GM12878 (cell line): ENCODE measurements around the gene ALDOB. TPM values are rescaled to one million over a fixed set of nuclear protein-coding genes. Genes with fewer than 3 reads are reported as not detected.

Experiments used
- ATAC-seq: fragments of 200-7000 bp; cut with Tn5 transposase; 3 replicates; pipeline ENCODE4 v1.9.1; 2020; ENCODE audit warnings: mild to moderate bottlenecking, moderate library complexity
- Bru-seq: library from RNA; stranded (reverse); fragments of 400-500 nt; gene quantifications from one replicate; lab custom pipeline; 2021; lab: Mats Ljungman, UMichigan
- BruChase-seq, 2 experiments: library from RNA; stranded (reverse); fragments of 400-500 nt; gene quantifications; one replicate each; lab custom pipeline; 2021; lab: Mats Ljungman, UMichigan
- BruUV-seq: library from RNA; stranded (reverse); fragments of 400-500 nt; replicated peaks from 2 replicates; lab custom pipeline; 2021; lab: Mats Ljungman, UMichigan
- CTCF ChIA-PET: fragments of 300-600 bp; sonication (Branson Sonifier 250); formaldehyde crosslinking; extraction: SDS; loops from one replicate; lab custom pipeline; 2021; ENCODE audit warnings: inconsistent platforms; lab: Yijun Ruan, JAX
- POLR2A ChIA-PET: fragments of 350-600 bp; formaldehyde crosslinking; extraction: SDS; loops from one replicate; lab custom pipeline; 2021; ENCODE audit warnings: inconsistent platforms; lab: Charles Lee
- RAD21 ChIA-PET: fragments of 300-600 bp; sonication (Branson Sonifier 250); formaldehyde crosslinking; loops from one replicate; lab custom pipeline; 2023; ENCODE audit warnings: antibody characterized with exemption; ENCODE audit not compliant: unreplicated experiment; lab: Charles Lee
- SMC1A ChIA-PET: fragments of 300-600 bp; sonication (Branson Sonifier 250); formaldehyde crosslinking; loops from one replicate; lab custom pipeline; 2023; ENCODE audit not compliant: unreplicated experiment, uncharacterized antibody; lab: Charles Lee
- DNase-seq: peaks from one replicate; pipeline ENCODE4 v3.0.0-alpha.2; 2011; ENCODE audit warnings: low read depth, low spot score
- FAIRE-seq: peaks from 3 replicates; lab custom pipeline; 2011; peaks lifted over from hg19 to GRCh38; lab: Jason Lieb, UNC
- H2AFZ ChIP-seq: 2 replicates; pipeline ENCODE4 v1.6.0; 2011; ENCODE audit warnings: low read depth, low read length, control low read depth; ENCODE audit not compliant: control insufficient read depth
- H3K27ac ChIP-seq: 2 replicates; pipeline ENCODE4 v1.5.1; 2011; ENCODE audit warnings: control low read depth; ENCODE audit not compliant: control insufficient read depth, insufficient read depth
- H3K27me3 ChIP-seq, 2 experiments: replicated peaks in 1 of 2; 2 replicates each; pipeline versions ENCODE4 v1.6.0 to v1.6.1; 2011; ENCODE audit warnings: low read length in 1 of 2; ENCODE audit not compliant: control insufficient read depth in 2 of 2, insufficient read depth in 2 of 2
- H3K36me3 ChIP-seq, 2 experiments: 2 replicates each; pipeline ENCODE4 v1.5.1; 2011; ENCODE audit warnings: low read length in 1 of 2; ENCODE audit not compliant: control insufficient read depth in 2 of 2, insufficient read depth in 2 of 2
- H3K4me1 ChIP-seq: 2 replicates; pipeline ENCODE4 v1.6.1; 2011; ENCODE audit warnings: mild to moderate bottlenecking, low read length, moderate library complexity, mixed read lengths; ENCODE audit not compliant: control insufficient read depth, insufficient read depth
- H3K4me2 ChIP-seq: 2 replicates; pipeline ENCODE4 v1.6.0; 2011; ENCODE audit warnings: control low read depth; ENCODE audit not compliant: control insufficient read depth, insufficient read depth
- H3K4me3 ChIP-seq: fragments of 200-600 bp; sonication (generic); 2 replicates; pipeline ENCODE4 v1.5.1; 2016
- H3K79me2 ChIP-seq: 2 replicates; pipeline ENCODE4 v1.6.0; 2011; ENCODE audit warnings: low read length; ENCODE audit not compliant: control insufficient read depth, insufficient read depth
- H3K9ac ChIP-seq: 2 replicates; pipeline ENCODE4 v1.8.0; 2011; ENCODE audit warnings: low read length, control low read depth, mixed read lengths; ENCODE audit not compliant: control insufficient read depth, insufficient read depth
- H3K9me3 ChIP-seq: replicated peaks from 3 replicates; pipeline ENCODE4 v1.5.1; 2011; ENCODE audit warnings: mild to moderate bottlenecking, low read length; ENCODE audit not compliant: control insufficient read depth, insufficient read depth
- H4K20me1 ChIP-seq: 2 replicates; pipeline ENCODE4 v1.6.0; 2011; ENCODE audit not compliant: control insufficient read depth, insufficient read depth
- ATF7 ChIP-seq: fragments of 450-650 bp; IDR thresholded peaks from 2 replicates; pipeline ENCODE4 v1.6.1; 2016; ENCODE audit warnings: low read depth, mild to moderate bottlenecking
- CREB1 ChIP-seq: IDR thresholded peaks from 2 replicates; pipeline ENCODE4 v1.6.1; 2012; ENCODE audit warnings: low read depth, mild to moderate bottlenecking, inconsistent platforms
- GATAD2B ChIP-seq: fragments of 450-650 bp; conservative IDR thresholded peaks from 2 replicates; pipeline ENCODE4 v1.6.1; 2017; ENCODE audit warnings: low read depth, mild to moderate bottlenecking, moderate library complexity
- IRF4 ChIP-seq: IDR thresholded peaks from 2 replicates; pipeline ENCODE4 v1.6.1; 2011; ENCODE audit warnings: low read depth, low read length
- POLR2AphosphoS2 ChIP-seq: IDR thresholded peaks from 2 replicates; pipeline ENCODE4 v1.6.1; 2011; ENCODE audit warnings: low read depth, mild to moderate bottlenecking, low read length, improper control_type of control experiment, moderate library complexity
- RB1 ChIP-seq: fragments of 450-650 bp; formaldehyde crosslinking; IDR thresholded peaks from 2 replicates; pipeline ENCODE4 v1.6.1; 2017; ENCODE audit warnings: mild to moderate bottlenecking, borderline replicate concordance
- RCOR1 ChIP-seq: conservative IDR thresholded peaks from 2 replicates; pipeline ENCODE4 v1.6.1; 2012; ENCODE audit warnings: low read depth, low read length, improper control_type of control experiment
- SMARCA5 ChIP-seq: fragments of 450-650 bp; IDR thresholded peaks from 2 replicates; pipeline ENCODE4 v1.6.1; 2017; ENCODE audit warnings: mild to moderate bottlenecking
- SMC3 ChIP-seq: IDR thresholded peaks from 2 replicates; pipeline ENCODE4 v1.6.1; 2011; ENCODE audit warnings: low read length, improper control_type of control experiment, borderline replicate concordance
- ZNF24 ChIP-seq: fragments of 450-650 bp; IDR thresholded peaks from 2 replicates; pipeline ENCODE4 v1.6.1; 2017; ENCODE audit warnings: antibody characterized with exemption, mild to moderate bottlenecking
- ZNF592 ChIP-seq: fragments of 450-650 bp; IDR thresholded peaks from 2 replicates; pipeline ENCODE4 v1.6.1; 2017; ENCODE audit warnings: mild to moderate bottlenecking, moderate library complexity
- WGBS: methylation state at CpG from one replicate; pipeline ENCODE4 v1.1.6; 2016; ENCODE audit warnings: low lambda C conversion rate; ENCODE audit not compliant: insufficient replicate concordance, insufficient coverage; ENCODE audit errors: missing lambda C conversion rate; 5-methylcytosine and 5-hydroxymethylcytosine counted together
- in situ Hi-C: fragments of 300-500 bp; cut with MboI; formaldehyde crosslinking; loops from 9 replicates; pipeline ENCODE4 v1.14.3; 2018; ENCODE audit warnings: mixed read lengths
- intact Hi-C: fragments of 100-400 bp; cut with micrococcal nuclease; formaldehyde crosslinking; loops from one replicate; pipeline ENCODE4 v1.14.2; 2022; ENCODE audit not compliant: unreplicated experiment
- long read RNA-seq, 2 experiments: library from polyadenylated mRNA; unstranded; transcript quantifications; one replicate each; pipeline ENCODE4 v2.0.0, GENCODE V29; 2019 to 2020
- polyA minus RNA-seq, 3 experiments: library from RNA; depleted of rRNA, polyadenylated mRNA; stranded (reverse); fragments of >200 nt; gene quantifications; 2 replicates each; pipeline ENCODE4 v1.2.3, GENCODE V29; 2011
- polyA plus RNA-seq, 11 experiments: library from polyadenylated mRNA; depleted of rRNA in 4 of 11; unstranded in 6 of 11; stranded (reverse) in 5 of 11; fragments of >200 nt; fragmentation: Nextera tagmentation in 4 of 11; fragmentation: Illumina TruSeq in 1 of 11; extraction: Ambion mirVana in 4 of 11; extraction: Trizol in 1 of 11; gene quantifications; 1 replicate in 1 of 11; 2 replicates in 10 of 11; pipeline versions ENCODE4 v1.2.1 to v1.2.3, GENCODE V29; 2011 to 2016; ENCODE audit warnings: inconsistent platforms in 2 of 11, missing spikeins in 2 of 11, low read depth in 1 of 11
- total RNA-seq, 4 experiments: library from RNA; depleted of rRNA in 3 of 4; stranded (reverse); fragments of >200 nt in 3 of 4; fragmentation: Illumina TruSeq in 1 of 4; extraction: Trizol in 1 of 4; gene quantifications; 2 replicates each; pipeline versions ENCODE4 v1.2.1 to v1.2.3, GENCODE V29; 2013 to 2021
- TF ChIP-seq, protein P1 (sequence below): IDR thresholded peaks from 2 replicates; pipeline ENCODE4 v1.6.1; 2012; ENCODE audit warnings: low read depth, low read length, improper control_type of control experiment

Gene ALDOB
- total RNA-seq (2013; cell fraction: nucleolus; rRNA removed): not detected in 2 replicates
- not detected in 2 replicates for total RNA-seq (2014; rRNA removed)
- total RNA-seq (2014; rRNA removed; fragmentation: Illumina TruSeq; extraction: Trizol): not detected in 2 replicates
- 0.66 and 0.82 TPM in 2 replicates for total RNA-seq (2021)
- not detected for polyA plus RNA-seq (2011; ENCODE audit: low read depth)
- 0.04 and 0.09 TPM in 2 replicates for polyA plus RNA-seq (2011; rRNA removed)
- 0.10 and 0.13 TPM in 2 replicates for polyA plus RNA-seq (2011; cell fraction: cytosol; rRNA removed)
- polyA plus RNA-seq (2011; cell fraction: nucleus; rRNA removed): not detected in 2 replicates
- polyA plus RNA-seq (2012): not detected in 2 replicates
- polyA plus RNA-seq (2014; fragmentation: Illumina TruSeq; extraction: Trizol): not detected in 2 replicates
- not detected for polyA plus RNA-seq (2014; fragmentation: Nextera tagmentation; extraction: Ambion mirVana)
- 0.03 TPM in 1 of 2 replicates, not detected in the other for polyA plus RNA-seq (2014; rRNA removed)
- polyA plus RNA-seq (2016; fragmentation: Nextera tagmentation; extraction: Ambion mirVana): not detected
- 0.41 TPM in 1 of 2 replicates, not detected in the other for polyA minus RNA-seq (2011; rRNA and poly(A)+ RNA removed)
- polyA minus RNA-seq (2011; cell fraction: cytosol; rRNA and poly(A)+ RNA removed): not detected in 2 replicates
- not detected in 2 replicates for polyA minus RNA-seq (2011; cell fraction: nucleus; rRNA and poly(A)+ RNA removed)
- percentile 3 among the genes with signal in this experiment for Bru-seq, nascent RNA
- percentile 4 among the genes with signal in this experiment for BruChase-seq, experiment 1, labeled RNA remaining after a 6-hour chase
- percentile 6 among the genes with signal in this experiment for BruChase-seq, experiment 2, labeled RNA remaining after a 2-hour chase
- long read RNA-seq, experiment 1: 0 reads
- long read RNA-seq, experiment 2: 0 reads

DNA sequence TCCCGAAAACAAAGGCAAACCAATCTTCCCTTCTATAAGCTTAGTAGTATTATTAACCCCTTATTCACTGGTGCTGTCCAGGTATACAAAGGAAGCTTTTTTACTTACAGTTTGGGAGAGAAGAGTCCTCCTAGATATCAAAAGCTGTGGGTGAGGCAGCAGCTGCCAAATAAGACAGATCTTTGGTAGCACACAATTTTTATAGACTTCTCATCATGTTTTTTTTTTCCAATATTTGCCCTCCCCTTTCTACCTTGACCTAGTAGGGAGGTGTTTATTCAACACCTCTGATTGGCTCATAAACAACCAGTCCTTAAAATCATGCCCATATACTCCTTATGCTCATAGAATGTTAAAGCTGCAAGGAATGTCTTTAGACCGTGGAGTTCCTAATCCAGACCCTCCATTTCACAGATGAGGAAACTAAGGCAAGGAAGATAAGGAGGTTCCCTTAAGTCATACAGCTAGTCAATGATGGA is at the start of gene ALDOB:
TSS of gene ALDOB (minus strand) at position 174 of the 479 bp plus-strand sequence. CDS start 4,887 bp downstream, outside the sequence.
- Histone ChIP-seq H3K27me3 (no peaks in the 10 kb centered on the region), H2AFZ (no peak within 1 kb of the TSS), H3K9me3 (no peaks in the 10 kb centered on the region), H3K9ac (no peak within 1 kb of the TSS), H3K4me1 (no peaks in the 10 kb centered on the region), H3K27ac (no peak within 1 kb of the TSS), H3K36me3 (no peaks in the 10 kb centered on the region), H3K4me2 (no peak within 1 kb of the TSS; the same call in 1 of the 2 replicates)
- no peak for FAIRE-seq
- ChIA-PET CTCF (interaction anchor here (0.8 to 1.4 kb wide), 4 partner anchors 10 to 106 kb away, joined by 3 to 5 read pairs (median 4); no protein-coding TSS in a partner anchor), SMC1A (interaction anchor here (1.2 to 1.5 kb wide), 2 partner anchors 10 to 35 kb away, joined by 4 read pairs; no protein-coding TSS in a partner anchor), POLR2A (no interaction called here), RAD21 (no interaction called here)
- DNase-seq: no peak
- WGBS: 2% methylated on average over 2 of the region's 2 CpGs
- no TSS peak for BruUV-seq
- intact Hi-C loops: no loop called here
- TF ChIP-seq SMC3: no peak
- no peak for TF ChIP-seq GATAD2B
- TF ChIP-seq ZNF592: no peak
- no peak for TF ChIP-seq SMARCA5
- TF ChIP-seq ATF7: no peak
- TF ChIP-seq RCOR1: no peak
- TF ChIP-seq POLR2AphosphoS2: no peak
- no peak for TF ChIP-seq IRF4
- TF ChIP-seq, protein P1, sequence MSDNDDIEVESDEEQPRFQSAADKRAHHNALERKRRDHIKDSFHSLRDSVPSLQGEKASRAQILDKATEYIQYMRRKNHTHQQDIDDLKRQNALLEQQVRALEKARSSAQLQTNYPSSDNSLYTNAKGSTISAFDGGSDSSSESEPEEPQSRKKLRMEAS: no peak
- TF ChIP-seq ZNF24: no peak
- no peak for TF ChIP-seq CREB1
- TF ChIP-seq RB1: no peak
- TF ChIP-seq, all 136 proteins: peak for 0
- ATAC-seq: no peak
- H4K20me1 ChIP-seq: no peaks in the 10 kb centered on the region
- in situ Hi-C loops: no loop called here
- H3K79me2 ChIP-seq: no peaks in the 10 kb centered on the region
- H3K4me3 ChIP-seq: no peak within 1 kb of the TSS
